ENCODE data around the gene RTN4RL1.

- TF ChIP-seq CTCF (IDR thresholded peaks at IDR 0.05) (no peak), POLR2A (IDR thresholded peaks at IDR 0.05; ENCODE audit: low read depth) (no peak), EP300 (IDR thresholded peaks at IDR 0.05) (no peak), POLR2AphosphoS5 (IDR thresholded peaks at IDR 0.05) (peak in 1 of 2 donors; percentile 19)
Measured at GRCh38 chr17:2049333-2050299, 24.5 kb upstream of the RTN4RL1 start.

Measured in esophagus muscularis mucosa (tissue), 4 donors.